ENCODE data around the gene CCDC61. TPM values are rescaled to one million over a fixed set of nuclear protein-coding genes. Genes with fewer than 3 reads are reported as not detected.
A peak's percentile ranks its signal among the peaks of the same experiment; 100 is the strongest.

The CCDC61 gene
- total RNA-seq, 4 donors from 2014 or later, result 7.2 to 14.4 (median 10.4) TPM

DNA sequence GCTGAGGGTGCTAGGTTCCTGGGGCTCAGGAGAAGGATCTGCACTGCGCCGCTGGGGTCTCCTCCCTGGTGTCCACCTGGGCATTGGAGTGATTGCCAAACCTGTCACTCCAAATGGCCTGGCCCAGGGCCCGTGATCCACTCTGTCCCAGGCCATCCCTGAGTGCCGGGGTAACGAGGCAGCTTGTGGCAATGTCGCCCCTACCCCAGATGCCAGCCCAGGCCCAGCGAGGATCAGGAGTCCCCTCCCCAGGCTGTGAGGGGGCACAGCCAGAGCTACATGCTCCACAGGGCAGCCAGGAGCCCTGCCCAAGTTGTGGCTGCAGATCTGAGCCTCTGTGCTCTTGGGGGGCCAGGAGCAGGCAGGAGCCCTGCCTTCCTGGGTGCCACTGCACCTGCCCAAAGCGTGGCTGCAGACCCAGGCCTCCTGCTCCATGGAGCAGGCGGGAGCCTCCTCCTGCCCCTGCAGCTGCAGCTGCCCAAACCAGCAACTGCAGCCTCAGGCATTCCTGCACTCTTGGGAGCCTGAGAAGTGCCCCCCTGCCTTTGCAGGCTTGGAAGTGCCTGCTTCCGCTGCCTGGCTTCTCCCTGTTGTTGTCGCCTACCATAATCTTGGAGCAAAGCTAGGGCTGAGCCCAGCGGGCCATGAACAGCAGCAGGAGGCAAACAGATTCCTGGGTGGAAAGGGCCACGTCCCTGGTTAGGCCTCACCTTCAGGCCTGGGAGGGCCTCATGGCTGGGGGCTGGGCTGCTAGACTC, 40.9 kb downstream of the CCDC61 start:
- no peak for TF ChIP-seq POLR2A (IDR thresholded peaks at IDR 0.05)
- TF ChIP-seq, protein P1, sequence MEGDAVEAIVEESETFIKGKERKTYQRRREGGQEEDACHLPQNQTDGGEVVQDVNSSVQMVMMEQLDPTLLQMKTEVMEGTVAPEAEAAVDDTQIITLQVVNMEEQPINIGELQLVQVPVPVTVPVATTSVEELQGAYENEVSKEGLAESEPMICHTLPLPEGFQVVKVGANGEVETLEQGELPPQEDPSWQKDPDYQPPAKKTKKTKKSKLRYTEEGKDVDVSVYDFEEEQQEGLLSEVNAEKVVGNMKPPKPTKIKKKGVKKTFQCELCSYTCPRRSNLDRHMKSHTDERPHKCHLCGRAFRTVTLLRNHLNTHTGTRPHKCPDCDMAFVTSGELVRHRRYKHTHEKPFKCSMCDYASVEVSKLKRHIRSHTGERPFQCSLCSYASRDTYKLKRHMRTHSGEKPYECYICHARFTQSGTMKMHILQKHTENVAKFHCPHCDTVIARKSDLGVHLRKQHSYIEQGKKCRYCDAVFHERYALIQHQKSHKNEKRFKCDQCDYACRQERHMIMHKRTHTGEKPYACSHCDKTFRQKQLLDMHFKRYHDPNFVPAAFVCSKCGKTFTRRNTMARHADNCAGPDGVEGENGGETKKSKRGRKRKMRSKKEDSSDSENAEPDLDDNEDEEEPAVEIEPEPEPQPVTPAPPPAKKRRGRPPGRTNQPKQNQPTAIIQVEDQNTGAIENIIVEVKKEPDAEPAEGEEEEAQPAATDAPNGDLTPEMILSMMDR (IDR thresholded peaks at IDR 0.05), result no peak
- WGBS, 2 donors, result 79 to 83% methylated on average over 13 of the region's 13 CpGs
- no peak overlapping the region for H3K4me3 ChIP-seq (ENCODE audit: low read depth, poor library complexity, severe bottlenecking)
- intact Hi-C loops (cut with DNase I; ENCODE audit: low total_unique reads), result loop anchor here (10.0 kb wide), 1 partner anchor 229 kb away; no protein-coding TSS in a partner anchor
- peak in 1 of 2 donors; percentile 73 for DNase-seq (ENCODE audit: low spot score in 2 of 2)

DNA sequence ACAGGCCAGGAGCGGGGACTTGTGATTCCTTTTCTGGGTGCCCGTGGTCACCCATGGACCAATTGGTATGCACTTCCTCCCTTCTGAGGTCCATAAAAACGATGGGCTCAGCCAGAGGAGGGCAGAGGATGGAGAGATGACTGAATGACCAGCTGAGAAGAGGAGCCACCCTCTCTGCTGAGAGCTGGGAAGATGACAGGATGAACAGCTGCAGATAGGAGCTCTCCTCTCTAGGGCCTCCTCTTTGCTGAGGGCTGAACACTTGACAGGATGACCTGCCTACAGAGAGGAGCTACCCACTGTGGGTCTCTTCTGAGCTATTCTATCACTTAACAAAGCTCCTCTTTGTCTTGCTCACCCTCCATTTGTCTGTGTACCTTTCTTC, 41.5 kb downstream of the CCDC61 start:
- TF ChIP-seq, protein P1 (IDR thresholded peaks at IDR 0.05), result no peak
- no peak for TF ChIP-seq POLR2A (IDR thresholded peaks at IDR 0.05)
- no peak for DNase-seq (ENCODE audit: low spot score in 2 of 2)
- no peak overlapping the region for H3K4me3 ChIP-seq (ENCODE audit: low read depth, poor library complexity, severe bottlenecking)
- intact Hi-C loops (cut with DNase I; ENCODE audit: low total_unique reads), result loop anchor here (10.0 kb wide), 1 partner anchor 228 kb away; no protein-coding TSS in a partner anchor
- WGBS, 2 donors, result 59 to 60% methylated on average over 3 of the region's 3 CpGs

DNA sequence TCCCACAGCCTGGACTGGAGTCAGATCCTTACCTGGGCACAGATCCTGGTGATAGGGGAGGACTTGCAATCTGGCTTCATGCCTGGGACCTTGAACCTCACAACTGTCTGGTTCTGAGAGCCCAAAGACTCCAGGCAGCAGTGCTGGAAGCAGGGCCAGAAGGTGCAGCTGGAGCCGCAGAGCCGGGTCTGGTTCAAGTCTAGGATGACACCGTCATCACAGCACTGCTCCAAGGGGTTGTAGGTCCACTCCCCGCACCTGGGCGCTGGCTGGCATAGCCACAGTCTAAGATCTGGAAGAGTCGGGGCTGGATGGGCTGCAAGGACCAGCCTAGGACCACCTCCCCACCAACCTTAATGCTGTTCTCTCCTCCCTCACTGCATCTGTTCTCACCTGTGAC, 44.9 kb downstream of the CCDC61 start:
- no peak overlapping the region for H3K4me3 ChIP-seq (ENCODE audit: low read depth, poor library complexity, severe bottlenecking)
- TF ChIP-seq, protein P1 (IDR thresholded peaks at IDR 0.05), result no peak
- no peak for TF ChIP-seq POLR2A (IDR thresholded peaks at IDR 0.05)
- WGBS, 2 donors, result 52 to 75% methylated on average over 6 of the region's 6 CpGs
- intact Hi-C loops (cut with DNase I; ENCODE audit: low total_unique reads), result no loop called here
- no peak for DNase-seq (ENCODE audit: low spot score in 2 of 2)

DNA sequence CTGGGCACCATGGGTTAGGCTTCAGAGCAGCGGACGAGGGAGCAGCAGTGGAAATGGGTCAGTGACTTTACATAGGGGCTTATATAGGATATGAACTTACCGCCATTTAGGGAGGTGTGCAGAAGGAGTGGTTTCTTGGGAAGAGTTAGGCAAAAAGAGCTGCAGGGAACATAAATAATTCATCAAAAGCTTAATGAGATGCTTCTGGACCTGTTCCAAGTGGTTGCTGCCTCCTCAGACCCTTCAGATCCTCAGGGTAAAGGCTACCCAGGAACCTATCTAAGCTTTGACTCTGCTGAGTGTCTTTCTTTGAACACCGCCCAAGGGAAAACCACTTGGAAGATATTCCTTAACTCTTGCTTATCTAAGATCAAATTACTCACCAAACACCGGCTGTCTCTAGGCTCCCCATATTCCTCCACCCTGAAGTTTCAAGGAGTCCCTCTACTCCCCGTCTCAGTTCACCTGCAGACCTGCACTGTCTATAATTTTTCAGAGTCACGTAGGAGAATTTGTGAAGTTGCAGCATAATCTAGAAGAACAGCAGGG, 45.8 kb downstream of the CCDC61 start, which contains the start of gene IGFL4:
IGFL4 (minus strand) TSS at position 51 of the 549 bp plus-strand sequence; CDS start at position 11, 40 bp downstream.
- 46 to 49% methylated on average over 7 of the region's 7 CpGs for WGBS, 2 donors
- TF ChIP-seq, protein P1 (IDR thresholded peaks at IDR 0.05), result no peak
- no peak for TF ChIP-seq POLR2A (IDR thresholded peaks at IDR 0.05)
- H3K4me3 ChIP-seq (ENCODE audit: low read depth, poor library complexity, severe bottlenecking), result no peak within 1 kb of the TSS
- intact Hi-C loops (cut with DNase I; ENCODE audit: low total_unique reads), result no loop called here
- no peak for DNase-seq (ENCODE audit: low spot score in 2 of 2)

DNA sequence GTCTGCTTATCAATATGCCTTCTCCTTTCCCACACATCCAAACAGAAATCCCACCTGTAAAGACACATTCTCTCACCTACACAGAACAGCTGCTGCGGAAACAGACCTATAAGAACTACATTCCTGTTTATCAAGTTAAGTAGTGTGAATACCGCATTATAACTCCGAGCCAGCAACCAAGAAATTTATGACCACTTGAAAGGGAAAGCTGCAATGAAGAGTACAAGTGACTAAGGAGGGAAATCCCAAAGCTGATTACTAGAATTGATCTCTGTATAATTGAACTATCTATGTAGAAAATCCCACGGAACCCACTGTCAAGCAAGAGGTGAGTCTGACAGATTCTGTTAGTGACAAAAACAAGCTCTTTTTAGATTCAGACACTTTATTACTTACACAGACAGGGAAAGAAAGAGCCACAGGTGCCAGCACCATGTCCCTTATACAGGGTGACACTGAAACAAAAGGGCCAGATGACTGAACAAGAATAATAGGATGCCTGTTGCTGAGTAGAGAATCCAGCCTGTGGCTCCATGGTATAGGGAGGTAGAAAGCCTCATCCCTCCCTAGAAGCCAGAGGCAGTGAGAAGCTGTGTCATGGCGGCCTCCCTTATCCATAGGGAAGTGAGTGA, 47.1 kb downstream of the CCDC61 start:
- TF ChIP-seq POLR2A (IDR thresholded peaks at IDR 0.05), result no peak
- TF ChIP-seq, protein P1 (IDR thresholded peaks at IDR 0.05), result no peak
- intact Hi-C loops (cut with DNase I; ENCODE audit: low total_unique reads), result no loop called here
- no peak for DNase-seq (ENCODE audit: low spot score in 2 of 2)
- no peak overlapping the region for H3K4me3 ChIP-seq (ENCODE audit: low read depth, poor library complexity, severe bottlenecking)
- 52 to 64% methylated on average over 5 of the region's 5 CpGs for WGBS, 2 donors
